D721Med (cell line): Measurements from ENCODE around the gene SMIM41.
A peak's percentile ranks its signal among the peaks of the same experiment; 100 is the strongest.

Experiments
- DNase-seq: peaks from one replicate; pipeline ENCODE4 v3.0.0; 2011; ENCODE audit warnings: low spot score; ENCODE audit not compliant: insufficient read length
- FAIRE-seq: peaks from 2 replicates; lab custom pipeline; 2011; peaks lifted over from hg19 to GRCh38; lab: Jason Lieb, UNC
- TF ChIP-seq, protein P1 (sequence below): IDR thresholded peaks from 2 replicates; pipeline ENCODE4 v1.5.1; 2012; ENCODE audit warnings: mild to moderate bottlenecking, control low read depth; ENCODE audit not compliant: insufficient read depth; ENCODE audit errors: missing control alignments

Gene SMIM41

DNA sequence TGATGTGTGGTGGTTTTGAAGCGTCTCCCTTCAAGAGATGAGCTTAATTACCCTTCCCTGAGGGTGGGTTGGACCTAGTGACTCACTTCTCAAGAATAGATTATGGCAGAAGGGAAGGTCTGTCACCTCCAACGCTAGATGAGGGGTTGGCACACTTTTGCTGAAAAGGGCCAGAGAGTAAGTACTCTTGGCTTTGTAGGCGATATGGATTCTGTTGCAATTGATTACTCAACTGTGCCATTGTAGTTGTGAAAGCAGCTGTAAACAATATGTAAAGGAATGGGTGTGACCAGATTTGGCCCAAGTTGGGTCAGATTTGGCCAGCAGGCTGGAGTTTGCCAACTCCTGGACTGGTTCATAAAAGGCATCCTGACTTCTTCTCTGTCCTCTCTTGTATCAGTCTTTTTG, 53.3 kb downstream of the SMIM41 start:
- DNase-seq (peak; percentile 2), FAIRE-seq (no peak)
- TF ChIP-seq, protein P1, sequence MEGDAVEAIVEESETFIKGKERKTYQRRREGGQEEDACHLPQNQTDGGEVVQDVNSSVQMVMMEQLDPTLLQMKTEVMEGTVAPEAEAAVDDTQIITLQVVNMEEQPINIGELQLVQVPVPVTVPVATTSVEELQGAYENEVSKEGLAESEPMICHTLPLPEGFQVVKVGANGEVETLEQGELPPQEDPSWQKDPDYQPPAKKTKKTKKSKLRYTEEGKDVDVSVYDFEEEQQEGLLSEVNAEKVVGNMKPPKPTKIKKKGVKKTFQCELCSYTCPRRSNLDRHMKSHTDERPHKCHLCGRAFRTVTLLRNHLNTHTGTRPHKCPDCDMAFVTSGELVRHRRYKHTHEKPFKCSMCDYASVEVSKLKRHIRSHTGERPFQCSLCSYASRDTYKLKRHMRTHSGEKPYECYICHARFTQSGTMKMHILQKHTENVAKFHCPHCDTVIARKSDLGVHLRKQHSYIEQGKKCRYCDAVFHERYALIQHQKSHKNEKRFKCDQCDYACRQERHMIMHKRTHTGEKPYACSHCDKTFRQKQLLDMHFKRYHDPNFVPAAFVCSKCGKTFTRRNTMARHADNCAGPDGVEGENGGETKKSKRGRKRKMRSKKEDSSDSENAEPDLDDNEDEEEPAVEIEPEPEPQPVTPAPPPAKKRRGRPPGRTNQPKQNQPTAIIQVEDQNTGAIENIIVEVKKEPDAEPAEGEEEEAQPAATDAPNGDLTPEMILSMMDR = no peak

DNA sequence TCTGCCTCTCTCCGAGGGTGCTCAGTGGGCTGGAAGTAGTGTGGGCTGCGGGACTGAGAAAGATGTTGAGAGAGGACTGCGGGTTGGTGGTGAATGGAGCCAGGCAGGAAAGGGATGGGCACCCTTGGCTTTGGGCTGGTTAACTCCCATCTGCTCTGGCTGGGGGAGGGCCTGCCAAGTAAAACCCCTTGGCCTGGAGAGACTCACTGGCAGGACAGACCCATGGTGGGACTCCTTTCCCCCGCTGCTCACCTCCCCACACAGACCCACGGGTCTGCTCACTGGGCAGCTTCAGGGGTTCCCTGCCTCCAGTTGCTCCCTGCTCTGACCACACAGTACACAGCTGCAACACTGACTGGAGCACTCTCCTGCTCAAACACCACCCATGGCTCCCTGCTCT, 58.2 kb downstream of the SMIM41 start:
- FAIRE-seq (no peak), DNase-seq (no peak)
- TF ChIP-seq, protein P1 = no peak

- TF ChIP-seq, protein P1 = no peak
- FAIRE-seq = no peak
Observed at GRCh38 chr12:52139147-52139546, 59.6 kb downstream of the SMIM41 start.

DNA sequence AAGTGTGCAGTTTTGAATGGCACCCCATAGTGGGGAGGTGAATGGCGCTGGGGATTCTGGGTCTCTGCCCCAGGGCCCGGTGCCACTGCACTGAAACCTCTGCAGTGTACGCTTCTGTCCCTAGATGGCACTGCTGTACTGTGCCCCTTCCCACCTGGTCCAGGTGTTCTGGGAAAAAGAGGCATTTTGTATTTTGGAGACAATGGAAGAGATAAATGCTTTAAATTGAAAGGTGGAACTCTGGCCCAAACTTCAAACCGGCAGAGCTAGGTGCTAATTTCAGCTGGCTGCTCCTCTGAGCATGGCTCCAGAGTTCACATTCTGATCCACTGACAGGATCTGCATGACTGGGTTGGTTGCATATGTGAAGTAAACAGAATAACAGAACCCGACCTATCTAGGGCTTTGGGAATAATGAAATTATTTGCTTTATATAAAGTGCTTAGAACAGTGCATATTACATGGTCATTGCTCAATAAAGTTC, 60.1 kb downstream of the SMIM41 start:
- FAIRE-seq = no peak
- peak; percentile 54 for DNase-seq
- TF ChIP-seq, protein P1 = peak; percentile 46

More at GRCh38 chr12:52139147-52139546, 59.6 kb downstream of the SMIM41 start:
- no peak for DNase-seq

DNA sequence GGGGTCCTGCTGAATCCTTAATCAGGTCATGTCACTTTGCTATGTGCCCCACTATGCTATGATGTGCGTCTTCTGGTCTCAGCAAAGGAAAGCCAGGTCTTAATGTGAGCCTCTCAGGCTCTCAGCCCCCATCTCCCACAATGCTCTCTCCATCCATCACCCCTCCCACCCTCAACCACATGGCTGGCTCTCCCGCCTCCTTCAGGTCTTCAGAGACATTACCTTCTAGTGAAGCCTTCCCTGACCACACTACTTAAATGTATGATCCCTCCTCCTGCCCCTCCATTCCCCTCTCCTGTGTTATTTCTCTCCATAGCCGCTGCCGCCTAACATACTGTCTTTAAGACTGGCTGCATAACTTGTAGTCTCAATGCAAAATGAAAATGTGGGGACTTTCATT, 61.8 kb downstream of the SMIM41 start:
- DNase-seq (no peak), FAIRE-seq (no peak)
- TF ChIP-seq, protein P1 = no peak

DNA sequence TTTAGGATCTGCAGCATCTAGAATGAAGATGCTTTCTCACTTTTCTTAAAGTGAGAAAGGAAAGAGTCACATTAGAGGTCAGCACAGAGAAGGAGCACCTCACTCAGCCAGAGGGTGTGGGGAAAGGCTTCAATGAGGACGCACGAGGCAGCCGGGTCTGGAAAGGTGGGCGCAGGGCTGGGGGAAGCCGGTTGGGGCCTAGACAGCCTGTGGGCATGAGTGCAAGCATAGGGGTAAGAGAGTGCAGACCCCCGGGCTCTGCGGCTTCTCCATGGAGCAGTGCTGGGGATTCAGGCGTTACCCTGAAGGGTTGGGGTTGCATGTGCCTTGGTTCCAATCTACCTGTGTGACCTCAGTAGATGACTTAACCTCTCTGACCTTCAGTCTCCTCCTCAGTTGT, 62.4 kb downstream of the SMIM41 start:
- TF ChIP-seq, protein P1 = no peak
- FAIRE-seq (no peak), DNase-seq (no peak)

DNA sequence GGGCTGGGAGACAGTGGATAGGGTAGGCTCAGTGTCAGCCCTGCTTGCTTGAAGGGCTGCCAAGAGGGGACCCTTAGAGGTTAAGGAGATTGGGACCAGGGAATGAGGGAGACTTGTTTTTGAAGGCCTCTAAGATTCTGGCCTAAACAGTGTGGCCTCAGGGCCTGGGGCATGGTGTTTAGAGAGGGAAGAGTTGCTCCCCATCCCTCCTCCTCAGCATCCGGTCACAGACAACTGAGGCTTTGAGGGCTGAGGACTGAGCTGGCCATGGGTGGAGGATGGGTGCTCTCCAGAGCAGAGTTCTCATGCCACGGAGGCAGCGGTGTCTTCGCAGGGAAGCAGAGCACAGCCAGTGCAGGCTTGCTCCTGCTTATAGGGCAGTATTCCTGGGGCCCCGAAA, 62.9 kb downstream of the SMIM41 start:
- TF ChIP-seq, protein P1 = no peak
- FAIRE-seq = no peak
- no peak for DNase-seq
